ENCODE data around the gene STK32B.

DNA sequence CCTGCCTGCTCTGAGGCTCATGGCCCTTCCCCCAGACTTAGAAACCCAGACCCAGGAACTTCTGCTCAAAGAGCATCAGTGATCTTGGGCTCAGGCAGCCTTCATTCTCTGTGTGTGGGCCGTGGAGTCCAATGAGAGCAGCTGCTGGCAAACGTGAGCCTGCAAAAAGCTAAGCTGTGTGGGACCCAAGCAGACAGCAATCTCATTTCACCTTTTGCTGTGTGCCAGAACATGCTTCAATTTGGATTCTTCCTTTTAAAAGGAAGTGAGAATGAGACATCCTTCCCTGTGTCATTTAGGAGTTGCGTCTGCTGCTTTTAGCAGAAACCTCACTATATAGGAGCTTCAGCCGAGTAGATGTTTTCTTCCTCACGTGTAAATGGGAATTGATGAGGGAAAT lies 418.6 kb downstream of the STK32B start:
- TF ChIP-seq, protein P1, sequence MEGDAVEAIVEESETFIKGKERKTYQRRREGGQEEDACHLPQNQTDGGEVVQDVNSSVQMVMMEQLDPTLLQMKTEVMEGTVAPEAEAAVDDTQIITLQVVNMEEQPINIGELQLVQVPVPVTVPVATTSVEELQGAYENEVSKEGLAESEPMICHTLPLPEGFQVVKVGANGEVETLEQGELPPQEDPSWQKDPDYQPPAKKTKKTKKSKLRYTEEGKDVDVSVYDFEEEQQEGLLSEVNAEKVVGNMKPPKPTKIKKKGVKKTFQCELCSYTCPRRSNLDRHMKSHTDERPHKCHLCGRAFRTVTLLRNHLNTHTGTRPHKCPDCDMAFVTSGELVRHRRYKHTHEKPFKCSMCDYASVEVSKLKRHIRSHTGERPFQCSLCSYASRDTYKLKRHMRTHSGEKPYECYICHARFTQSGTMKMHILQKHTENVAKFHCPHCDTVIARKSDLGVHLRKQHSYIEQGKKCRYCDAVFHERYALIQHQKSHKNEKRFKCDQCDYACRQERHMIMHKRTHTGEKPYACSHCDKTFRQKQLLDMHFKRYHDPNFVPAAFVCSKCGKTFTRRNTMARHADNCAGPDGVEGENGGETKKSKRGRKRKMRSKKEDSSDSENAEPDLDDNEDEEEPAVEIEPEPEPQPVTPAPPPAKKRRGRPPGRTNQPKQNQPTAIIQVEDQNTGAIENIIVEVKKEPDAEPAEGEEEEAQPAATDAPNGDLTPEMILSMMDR (conservative IDR thresholded peaks at IDR 0.05): no peak
- TF ChIP-seq ZFX (IDR thresholded peaks at IDR 0.05): no peak

Data from C4-2B (cell line).